Fibroblast of the conjunctiva (primary cell): ENCODE data around the gene CYCS.

Experiments
- DNase-seq: peaks from one replicate; pipeline ENCODE4 v3.0.0-alpha.2; 2010; ENCODE audit warnings: low read depth

Gene CYCS

GRCh38 chr7:25125137-25125946, at the start of gene CYCS:
CYCS (minus strand) TSS chr7:25125260; CDS start chr7:25124119, 1,141 bp downstream.
- peak; percentile 100 for DNase-seq

DNA sequence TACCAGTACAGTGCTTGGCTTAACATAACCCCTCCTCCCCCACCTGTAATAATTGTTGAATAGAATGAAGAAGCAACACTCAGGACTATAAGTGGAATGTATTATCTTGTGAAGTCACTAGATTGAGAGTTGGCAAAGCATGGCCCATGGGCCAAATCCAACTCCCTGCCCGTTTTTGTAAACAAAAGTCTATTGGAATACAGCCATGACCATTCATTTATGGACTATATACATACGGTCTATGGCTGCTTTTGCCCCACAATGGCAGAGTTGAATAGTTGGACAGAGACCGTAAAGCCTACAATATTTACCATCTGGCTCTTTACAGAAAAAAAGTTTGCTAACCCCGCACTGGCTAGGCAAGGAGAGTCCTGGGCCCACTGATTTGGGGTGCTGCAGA, 48.1 kb upstream of the CYCS start:
- no peak for DNase-seq

- DNase-seq = no peak
Measured at GRCh38 chr7:25171516-25171915, 46.5 kb upstream of the CYCS start.

GRCh38 chr7:25171071-25171470, 46.0 kb upstream of the CYCS start:
- DNase-seq = no peak

GRCh38 chr7:25169683-25170082, 44.6 kb upstream of the CYCS start:
- DNase-seq = no peak

DNA sequence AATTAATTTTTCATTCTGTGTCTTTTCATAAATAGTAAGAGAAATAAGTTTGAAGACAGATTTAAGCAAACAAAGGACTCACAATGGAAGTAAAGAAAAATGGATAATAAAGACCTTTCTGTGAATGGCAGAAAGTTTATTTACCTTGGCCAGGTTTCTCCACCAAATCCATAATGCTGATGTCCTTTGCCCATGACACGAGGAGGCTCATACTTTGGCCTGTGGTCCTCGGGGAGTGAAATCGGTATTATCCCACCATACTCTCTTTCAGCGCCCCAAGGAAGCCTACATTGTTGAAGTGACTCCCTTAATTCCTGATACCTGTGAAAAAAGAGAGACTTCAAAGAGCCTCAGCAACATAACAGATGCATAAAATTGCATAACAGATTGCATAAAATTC, 43.1 kb upstream of the CYCS start:
- DNase-seq = no peak

DNA sequence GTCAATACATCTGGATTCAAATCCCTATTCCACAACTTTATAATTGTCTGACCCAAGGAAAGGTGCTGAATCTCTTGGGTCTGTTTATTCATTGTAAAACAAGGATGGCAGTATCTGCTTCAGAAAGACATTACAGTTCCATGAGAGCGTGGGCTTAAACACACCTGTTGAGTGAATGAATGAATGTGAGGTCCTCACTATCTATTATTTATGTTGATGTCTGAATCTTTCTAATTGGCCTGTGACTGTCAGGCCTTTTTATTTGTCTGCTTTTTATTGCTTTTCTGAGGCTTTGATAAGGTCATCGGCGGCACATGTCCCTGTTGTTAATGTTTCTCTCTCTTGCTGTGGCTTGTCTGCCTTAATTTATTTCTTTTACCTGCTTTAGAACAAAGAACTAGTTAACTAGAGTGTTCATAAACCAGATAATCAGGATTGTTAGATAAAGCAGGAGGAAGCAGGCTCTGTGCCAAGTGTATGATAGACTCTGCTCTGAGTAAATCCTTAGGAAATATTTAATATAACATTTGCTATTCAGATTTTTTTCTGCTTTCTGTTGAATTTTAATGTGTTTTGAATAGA, 42.3 kb upstream of the CYCS start:
- DNase-seq = no peak

DNA sequence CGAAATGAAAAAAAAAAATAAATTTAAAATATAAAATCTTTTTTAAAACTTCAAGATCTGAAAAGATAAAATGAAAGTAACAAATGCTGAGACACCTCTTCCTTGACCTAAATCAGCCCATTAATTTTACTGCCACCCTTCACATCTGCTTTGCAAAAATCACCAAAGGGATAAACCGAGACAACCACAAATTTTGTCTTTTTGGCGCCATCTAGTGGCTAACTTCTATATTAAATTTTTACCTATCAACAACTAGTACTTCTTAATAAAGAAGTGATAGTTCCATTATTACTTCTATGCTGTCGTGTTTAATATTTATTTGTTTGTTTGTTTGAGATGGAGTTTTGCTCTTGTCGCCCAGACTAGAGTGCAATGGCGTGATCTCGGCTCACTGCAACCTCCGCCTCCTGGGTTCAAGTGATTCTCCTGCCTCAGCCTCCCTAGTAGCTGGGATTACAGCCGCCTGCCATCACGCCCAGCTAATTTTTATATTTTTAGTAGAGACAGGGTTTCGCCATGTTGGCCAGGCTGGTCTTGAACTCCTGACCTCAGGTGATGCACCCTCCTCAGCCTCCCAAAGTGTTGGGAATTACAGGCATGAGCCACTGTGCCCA, 35.0 kb upstream of the CYCS start:
- DNase-seq = peak; percentile 27

DNA sequence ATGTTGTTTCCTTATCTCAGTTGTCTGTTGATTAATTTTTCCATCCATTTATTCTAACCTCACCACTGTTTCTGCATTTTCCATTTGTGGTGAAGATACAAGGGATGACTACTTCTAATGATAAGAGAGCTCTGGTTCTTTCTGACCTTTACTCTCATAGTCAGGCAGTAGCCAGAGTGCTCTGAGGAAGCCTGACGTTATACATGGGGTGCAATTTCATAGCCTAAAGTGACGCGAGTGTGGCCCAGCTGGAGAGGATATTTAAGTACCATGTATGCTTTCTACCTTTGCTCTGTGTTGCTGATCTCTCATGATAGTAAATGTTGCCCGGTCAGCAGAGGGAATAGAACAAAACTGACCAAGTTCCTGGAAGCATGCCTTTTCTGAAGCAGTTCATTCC, 33.9 kb upstream of the CYCS start:
- no peak for DNase-seq

DNA sequence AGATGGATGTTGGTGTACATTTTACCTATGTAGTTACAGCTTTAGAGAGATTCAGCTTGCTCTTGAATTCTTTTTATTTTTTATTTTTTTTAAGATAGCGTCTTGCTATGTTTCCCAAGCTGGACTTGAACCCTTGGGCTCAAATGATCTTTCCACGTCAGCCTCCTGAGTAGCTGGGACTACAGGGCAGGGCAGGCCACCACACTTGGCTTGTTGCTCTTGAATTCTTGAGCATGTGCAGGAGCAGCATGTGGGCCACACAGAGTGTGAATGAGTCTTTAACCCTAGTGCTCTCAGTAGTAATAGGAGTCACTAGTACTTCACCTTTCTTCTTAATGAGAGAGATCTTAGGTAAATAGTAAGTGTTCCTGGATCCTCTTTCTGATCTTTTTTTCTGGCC, 26.7 kb upstream of the CYCS start:
- DNase-seq = no peak

DNA sequence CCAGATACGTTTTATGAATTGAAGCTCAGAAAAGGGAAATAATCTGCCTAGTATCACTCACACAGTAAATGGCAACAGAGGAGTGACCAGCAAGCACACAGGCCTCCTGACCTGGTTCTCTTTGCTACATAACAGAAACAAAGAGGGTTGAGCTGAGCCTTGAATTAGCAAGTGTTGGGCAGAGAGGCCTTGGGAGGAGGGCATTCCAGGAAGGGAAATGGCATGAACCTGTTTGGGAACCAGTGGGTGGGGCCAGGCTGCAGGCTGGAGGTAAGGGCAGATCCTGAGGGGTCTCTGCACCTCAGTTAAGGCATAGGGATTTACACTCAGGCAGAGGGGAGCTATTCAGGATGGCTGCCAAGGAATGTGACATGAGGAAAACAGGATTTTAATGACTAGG, 24.8 kb upstream of the CYCS start:
- DNase-seq = no peak

DNA sequence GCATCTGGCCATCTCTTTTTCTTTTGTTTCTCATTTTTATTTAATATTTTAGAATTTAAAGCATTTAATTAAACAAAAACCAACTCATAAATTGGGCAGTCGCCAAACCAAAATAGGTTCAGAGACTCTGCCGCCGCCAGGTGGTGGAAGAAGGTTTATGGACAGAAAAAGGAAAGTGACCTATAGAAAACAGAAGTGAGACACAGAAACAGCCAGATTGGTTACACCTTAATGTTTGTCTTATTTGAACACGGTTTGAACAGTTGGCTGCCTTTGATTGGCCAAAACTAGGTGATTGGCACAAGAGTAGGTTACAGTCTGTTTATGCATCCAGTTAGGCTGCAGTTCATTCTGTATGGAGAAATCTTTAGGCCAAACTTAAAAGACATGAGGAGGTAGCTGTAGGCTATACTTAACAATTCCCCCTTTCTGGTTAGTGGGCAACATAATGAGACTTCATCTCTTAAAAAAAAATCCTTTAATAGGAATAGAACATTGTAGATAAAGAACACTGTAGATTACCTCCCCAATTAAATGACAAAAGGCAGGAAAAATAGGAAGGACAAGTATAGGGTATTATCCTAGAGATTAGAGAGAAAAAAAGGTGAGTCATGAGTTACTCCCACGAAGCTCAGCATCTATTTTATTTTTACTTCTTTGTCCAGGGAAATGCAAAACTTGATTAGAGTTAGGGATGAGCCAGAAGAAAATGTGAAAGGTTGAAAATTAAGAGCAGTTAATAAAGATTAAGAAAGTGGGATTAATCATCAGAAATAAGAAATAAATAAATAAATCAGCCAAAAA, 23.9 kb upstream of the CYCS start:
- no peak for DNase-seq

- no peak for DNase-seq
Measured at GRCh38 chr7:25143763-25144162, 18.7 kb upstream of the CYCS start.

DNA sequence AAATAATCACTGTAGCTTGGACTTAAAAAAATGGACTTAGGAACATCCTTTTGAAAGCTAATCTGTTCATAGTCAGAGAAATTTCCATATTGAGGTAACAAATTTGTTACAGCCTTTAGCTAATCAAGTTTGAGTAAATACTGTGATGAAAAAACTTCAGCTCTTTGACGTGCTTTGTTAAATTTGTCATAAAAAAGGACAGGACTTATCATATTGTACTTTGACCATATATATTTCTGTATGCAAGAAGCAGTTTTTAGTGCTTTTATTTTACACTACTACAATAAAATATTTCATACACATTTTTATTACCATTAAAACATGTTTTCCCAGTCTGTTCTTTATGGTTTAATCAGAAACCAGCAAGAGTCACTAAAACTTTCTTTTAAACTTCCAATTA, 14.5 kb upstream of the CYCS start:
- DNase-seq = no peak

DNA sequence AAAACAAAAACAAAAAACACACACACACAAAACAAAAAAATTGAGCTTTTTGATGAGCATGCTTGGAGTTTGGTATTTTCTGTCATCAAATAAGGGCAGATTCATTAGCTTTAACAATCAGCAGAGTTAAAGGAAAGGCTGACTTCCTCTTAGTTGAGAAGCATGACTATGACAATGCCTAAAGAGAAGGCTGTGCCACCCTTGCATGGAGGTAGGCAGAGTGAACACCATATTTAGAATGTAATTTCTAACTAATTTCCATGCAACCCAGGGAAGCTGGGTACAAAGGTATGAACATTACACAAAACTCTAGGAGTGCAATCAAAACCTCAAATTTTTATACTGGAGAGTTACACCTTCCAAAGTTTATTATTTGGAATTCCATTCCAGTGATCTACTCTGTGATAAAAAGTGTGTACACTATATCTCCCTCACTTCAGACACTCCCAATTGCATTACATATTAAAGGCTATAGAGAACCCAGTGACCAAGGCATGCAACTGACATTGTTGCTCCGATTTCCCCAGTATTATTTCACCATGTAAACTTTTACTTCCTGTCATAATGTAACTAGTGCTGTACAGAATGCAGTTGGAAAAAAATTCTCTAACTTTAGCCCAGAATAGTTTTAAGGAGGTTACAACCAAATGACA, 9.4 kb upstream of the CYCS start:
- DNase-seq = no peak

- DNase-seq = no peak
Measured at GRCh38 chr7:25132430-25132829, 7.4 kb upstream of the CYCS start.

- DNase-seq = no peak
Measured at GRCh38 chr7:25126751-25127150, 1.7 kb upstream of the CYCS start.

- no peak for DNase-seq
Measured at GRCh38 chr7:25124465-25125136, 459 bp downstream of the CYCS start.

DNA sequence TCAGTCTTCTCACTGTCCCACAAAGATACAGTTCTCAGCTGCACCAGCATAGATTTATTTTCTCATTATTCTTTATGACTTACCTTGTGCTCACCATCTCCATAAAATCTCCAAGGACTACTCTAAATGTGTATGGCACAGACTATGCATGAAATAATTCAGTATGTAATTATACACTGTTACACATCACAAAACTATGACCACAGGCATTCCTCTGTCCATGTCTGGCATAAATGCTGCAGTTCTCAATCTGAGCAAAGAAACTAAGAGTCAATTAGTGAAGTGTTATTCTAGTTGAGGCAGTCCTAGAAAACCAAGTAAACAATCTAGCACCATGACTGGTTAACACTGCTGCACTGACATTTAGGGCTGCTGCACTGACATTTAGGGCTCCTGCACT, 2.7 kb downstream of the CYCS start:
- no peak for DNase-seq

DNA sequence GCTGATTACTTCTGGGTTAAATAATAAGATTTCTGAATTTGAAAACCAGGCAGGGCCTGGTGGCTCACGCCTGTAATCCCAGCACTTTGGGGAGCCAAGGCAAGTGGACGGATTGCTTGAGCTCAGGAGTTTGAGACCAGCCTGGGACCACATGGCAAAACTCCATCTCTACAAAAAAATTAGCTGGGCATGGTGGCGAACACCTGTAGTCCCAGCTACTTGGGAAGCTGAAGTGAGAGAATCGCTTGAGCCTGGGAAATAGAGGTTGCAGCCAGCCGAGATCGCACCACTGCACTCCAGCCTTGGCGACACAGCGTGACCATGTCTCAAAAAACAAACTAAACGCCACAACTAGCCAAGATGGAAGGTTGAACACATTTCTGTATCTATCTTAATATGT, 3.5 kb downstream of the CYCS start:
- DNase-seq = no peak

GRCh38 chr7:25119102-25119501, 6.0 kb downstream of the CYCS start:
- no peak for DNase-seq
